ENCODE data around the gene SETBP1. TPM values are rescaled to one million over a fixed set of nuclear protein-coding genes. Genes with fewer than 3 reads are reported as not detected.

The SETBP1 gene
- total RNA-seq, 2 donors from 2014 or later: 17.3 to 20.1 TPM

DNA sequence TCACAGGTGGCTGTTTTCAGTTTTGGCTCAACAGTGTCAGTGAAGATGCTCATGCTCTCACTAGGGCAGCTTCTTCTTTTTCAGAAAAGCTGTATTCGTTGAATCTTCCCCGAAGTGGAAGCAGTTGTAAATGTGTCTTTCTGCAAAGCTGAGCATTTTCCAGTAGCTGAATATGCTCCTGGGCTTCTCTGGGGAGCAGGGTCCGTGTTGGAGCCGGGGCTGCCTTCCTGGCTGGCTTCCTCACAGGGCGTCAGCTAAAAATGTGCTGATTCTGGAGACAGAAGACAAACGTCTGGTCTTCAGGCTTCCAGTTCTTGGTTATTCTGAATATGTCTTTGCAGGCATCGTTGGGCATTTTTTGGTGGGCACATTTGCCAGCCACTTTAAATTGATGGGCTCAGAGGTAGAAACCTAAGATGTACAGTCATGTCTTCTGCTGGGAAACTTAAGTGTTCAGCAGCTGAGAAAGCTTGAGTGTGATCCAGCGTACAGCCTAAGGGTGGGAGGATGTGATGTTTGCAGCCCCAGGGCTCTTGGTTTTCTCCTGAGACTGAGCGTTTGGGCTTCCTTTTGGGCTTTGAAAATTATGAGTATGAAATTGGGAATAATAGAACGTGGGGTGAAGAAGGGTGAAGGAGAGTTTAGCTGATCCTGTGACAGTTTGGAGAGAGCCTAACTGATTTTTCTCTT, 19.0 kb downstream of the SETBP1 start:
- Mint-ChIP-seq H3K36me3 (ENCODE audit: low read depth) (peaks cover 17% of the 10 kb centered on the region), H3K9me3 (no peaks in the 10 kb centered on the region), H3K4me1 (peaks cover 50% of the 10 kb centered on the region), H3K27me3 (ENCODE audit: insufficient read depth) (no peaks in the 10 kb centered on the region), H3K27ac (no peak overlapping the region), H3K4me3 (no peak overlapping the region)
- WGBS, 2 experiments (ENCODE audit: insufficient coverage in 1 of 2, insufficient read length in 1 of 2): 83 to 90% methylated on average over 8 to 10 of the region's 10 CpGs
- Histone ChIP-seq H3K27me3 (ENCODE audit: control insufficient read depth, insufficient read depth, low read length, poor library complexity, severe bottlenecking) (no peaks in the 10 kb centered on the region), H3K9ac (ENCODE audit: extremely low read depth, low read length, poor library complexity, severe bottlenecking) (no peak overlapping the region), H3K4me1 (ENCODE audit: control insufficient read depth, insufficient read depth, low read length) (peaks cover 27% of the 10 kb centered on the region), H3K4me3 (ENCODE audit: low read length) (no peak overlapping the region), H3K36me3 (ENCODE audit: control insufficient read depth, insufficient read depth, low read length) (peaks cover 37% of the 10 kb centered on the region), H3K27ac (ENCODE audit: low read depth, low read length) (no peak overlapping the region), H3K9me3 (ENCODE audit: control insufficient read depth, low read length) (no peaks in the 10 kb centered on the region)
- DNase-seq: no peak
- TF ChIP-seq, protein P1, sequence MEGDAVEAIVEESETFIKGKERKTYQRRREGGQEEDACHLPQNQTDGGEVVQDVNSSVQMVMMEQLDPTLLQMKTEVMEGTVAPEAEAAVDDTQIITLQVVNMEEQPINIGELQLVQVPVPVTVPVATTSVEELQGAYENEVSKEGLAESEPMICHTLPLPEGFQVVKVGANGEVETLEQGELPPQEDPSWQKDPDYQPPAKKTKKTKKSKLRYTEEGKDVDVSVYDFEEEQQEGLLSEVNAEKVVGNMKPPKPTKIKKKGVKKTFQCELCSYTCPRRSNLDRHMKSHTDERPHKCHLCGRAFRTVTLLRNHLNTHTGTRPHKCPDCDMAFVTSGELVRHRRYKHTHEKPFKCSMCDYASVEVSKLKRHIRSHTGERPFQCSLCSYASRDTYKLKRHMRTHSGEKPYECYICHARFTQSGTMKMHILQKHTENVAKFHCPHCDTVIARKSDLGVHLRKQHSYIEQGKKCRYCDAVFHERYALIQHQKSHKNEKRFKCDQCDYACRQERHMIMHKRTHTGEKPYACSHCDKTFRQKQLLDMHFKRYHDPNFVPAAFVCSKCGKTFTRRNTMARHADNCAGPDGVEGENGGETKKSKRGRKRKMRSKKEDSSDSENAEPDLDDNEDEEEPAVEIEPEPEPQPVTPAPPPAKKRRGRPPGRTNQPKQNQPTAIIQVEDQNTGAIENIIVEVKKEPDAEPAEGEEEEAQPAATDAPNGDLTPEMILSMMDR (conservative IDR thresholded peaks at IDR 0.05): no peak

DNA sequence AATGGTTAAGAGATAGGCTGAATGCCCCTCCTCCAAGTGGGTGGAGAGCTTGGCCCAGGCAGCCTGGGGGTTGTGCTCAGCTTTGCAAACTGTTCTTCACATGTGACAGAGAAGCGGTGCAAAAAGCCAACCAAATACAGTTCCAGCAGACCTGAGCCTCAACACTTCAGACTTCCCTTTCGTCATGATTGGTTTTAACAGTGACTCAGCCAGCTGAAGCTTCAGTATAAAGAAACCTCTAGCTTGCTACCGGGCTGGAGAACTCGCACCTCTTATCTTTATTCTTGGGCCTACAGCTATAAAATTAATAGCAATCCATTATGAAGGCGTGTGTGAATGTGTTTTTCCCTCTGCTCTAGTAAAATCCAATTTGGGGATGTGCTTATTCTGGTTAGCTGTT, 20.0 kb downstream of the SETBP1 start:
- Histone ChIP-seq H3K4me3 (ENCODE audit: low read length) (no peak overlapping the region), H3K4me1 (ENCODE audit: control insufficient read depth, insufficient read depth, low read length) (peaks cover 27% of the 10 kb centered on the region), H3K27ac (ENCODE audit: low read depth, low read length) (no peak overlapping the region), H3K9me3 (ENCODE audit: control insufficient read depth, low read length) (no peaks in the 10 kb centered on the region), H3K27me3 (ENCODE audit: control insufficient read depth, insufficient read depth, low read length, poor library complexity, severe bottlenecking) (no peaks in the 10 kb centered on the region), H3K9ac (ENCODE audit: extremely low read depth, low read length, poor library complexity, severe bottlenecking) (no peak overlapping the region), H3K36me3 (ENCODE audit: control insufficient read depth, insufficient read depth, low read length) (peaks cover 32% of the 10 kb centered on the region)
- Mint-ChIP-seq H3K9me3 (no peaks in the 10 kb centered on the region), H3K4me1 (peaks cover 47% of the 10 kb centered on the region), H3K4me3 (no peak overlapping the region), H3K27me3 (ENCODE audit: insufficient read depth) (no peaks in the 10 kb centered on the region), H3K27ac (no peak overlapping the region), H3K36me3 (ENCODE audit: low read depth) (peaks cover 17% of the 10 kb centered on the region)
- TF ChIP-seq, protein P1 (conservative IDR thresholded peaks at IDR 0.05): no peak
- DNase-seq: no peak
- WGBS, 2 experiments (ENCODE audit: insufficient coverage in 1 of 2, insufficient read length in 1 of 2): 85 to 100% methylated on average over 3 to 5 of the region's 5 CpGs

DNA sequence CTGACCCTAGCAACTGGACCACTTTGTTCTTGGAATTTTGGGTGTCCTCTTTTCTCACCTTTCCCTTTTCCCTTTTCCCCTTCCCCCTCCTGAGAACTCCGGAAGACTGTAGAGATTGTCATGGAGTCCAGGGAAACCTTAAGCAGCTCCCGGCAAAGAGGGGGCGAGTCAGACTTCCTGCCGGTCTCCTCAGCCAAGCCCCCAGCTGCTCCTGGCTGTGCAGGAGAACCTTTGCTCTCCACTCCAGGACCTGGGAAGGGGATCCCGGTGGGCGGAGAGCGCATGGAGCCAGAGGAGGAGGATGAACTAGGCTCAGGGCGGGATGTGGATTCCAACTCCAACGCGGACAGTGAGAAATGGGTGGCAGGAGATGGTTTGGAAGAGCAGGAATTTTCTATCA, 20.5 kb downstream of the SETBP1 start:
- H3K27me3 ChIP-seq (ENCODE audit: control insufficient read depth, insufficient read depth, low read length, poor library complexity, severe bottlenecking): no peaks in the 10 kb centered on the region
- peaks cover 24% of the 10 kb centered on the region for H3K4me1 ChIP-seq (ENCODE audit: control insufficient read depth, insufficient read depth, low read length)
- no peak overlapping the region for H3K9ac ChIP-seq (ENCODE audit: extremely low read depth, low read length, poor library complexity, severe bottlenecking)
- WGBS, 2 experiments (ENCODE audit: insufficient coverage in 1 of 2, insufficient read length in 1 of 2): 88 to 91% methylated on average over 9 to 10 of the region's 10 CpGs
- no peaks in the 10 kb centered on the region for H3K9me3 ChIP-seq (ENCODE audit: control insufficient read depth, low read length)
- H3K27ac ChIP-seq (ENCODE audit: low read depth, low read length): no peak overlapping the region
- Mint-ChIP-seq H3K4me3 (no peak overlapping the region), H3K27me3 (ENCODE audit: insufficient read depth) (no peaks in the 10 kb centered on the region), H3K9me3 (no peaks in the 10 kb centered on the region), H3K36me3 (ENCODE audit: low read depth) (peaks cover 17% of the 10 kb centered on the region), H3K4me1 (peaks cover 43% of the 10 kb centered on the region), H3K27ac (no peak overlapping the region)
- H3K4me3 ChIP-seq (ENCODE audit: low read length): no peak overlapping the region
- H3K36me3 ChIP-seq (ENCODE audit: control insufficient read depth, insufficient read depth, low read length): peaks cover 32% of the 10 kb centered on the region
- TF ChIP-seq, protein P1 (conservative IDR thresholded peaks at IDR 0.05): no peak
- no peak for DNase-seq

Data from endodermal cell (in vitro differentiated cells).